ENCODE results near the gene NSUN5.
A peak's percentile ranks its signal among the peaks of the same experiment; 100 is the strongest.

NSUN5 gene

DNA sequence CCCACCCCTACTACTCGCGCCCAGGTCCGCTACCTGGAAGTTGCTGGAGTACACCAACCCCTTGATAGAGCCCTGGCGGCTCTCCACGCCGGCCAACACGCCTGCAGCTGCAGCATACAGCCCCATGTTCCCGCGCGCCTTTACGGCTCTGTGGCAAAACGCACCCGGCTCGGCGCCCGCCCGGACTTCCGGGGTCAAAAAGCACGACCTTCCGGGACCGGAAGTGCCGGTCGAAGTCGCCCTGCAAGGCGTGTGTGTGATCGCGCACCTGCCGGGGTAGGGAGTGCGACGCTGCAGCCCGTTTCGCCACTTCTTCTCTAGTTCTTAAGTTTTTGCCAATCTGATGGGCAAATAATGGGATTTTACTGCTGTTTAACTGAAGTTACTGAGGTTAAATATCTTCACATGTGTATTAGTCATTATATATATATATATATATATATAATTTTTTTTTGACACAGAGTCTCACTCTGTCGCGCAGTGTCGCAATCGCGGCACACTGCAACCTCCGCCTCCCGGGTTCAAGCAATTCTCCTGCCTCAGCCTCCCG lies at the start of gene NSUN5:
Gene NSUN5, minus strand, starts transcription at position 162 of the 550 bp plus-strand sequence. Its CDS starts 36 bp downstream, at position 126.
- TF ChIP-seq, protein P1, sequence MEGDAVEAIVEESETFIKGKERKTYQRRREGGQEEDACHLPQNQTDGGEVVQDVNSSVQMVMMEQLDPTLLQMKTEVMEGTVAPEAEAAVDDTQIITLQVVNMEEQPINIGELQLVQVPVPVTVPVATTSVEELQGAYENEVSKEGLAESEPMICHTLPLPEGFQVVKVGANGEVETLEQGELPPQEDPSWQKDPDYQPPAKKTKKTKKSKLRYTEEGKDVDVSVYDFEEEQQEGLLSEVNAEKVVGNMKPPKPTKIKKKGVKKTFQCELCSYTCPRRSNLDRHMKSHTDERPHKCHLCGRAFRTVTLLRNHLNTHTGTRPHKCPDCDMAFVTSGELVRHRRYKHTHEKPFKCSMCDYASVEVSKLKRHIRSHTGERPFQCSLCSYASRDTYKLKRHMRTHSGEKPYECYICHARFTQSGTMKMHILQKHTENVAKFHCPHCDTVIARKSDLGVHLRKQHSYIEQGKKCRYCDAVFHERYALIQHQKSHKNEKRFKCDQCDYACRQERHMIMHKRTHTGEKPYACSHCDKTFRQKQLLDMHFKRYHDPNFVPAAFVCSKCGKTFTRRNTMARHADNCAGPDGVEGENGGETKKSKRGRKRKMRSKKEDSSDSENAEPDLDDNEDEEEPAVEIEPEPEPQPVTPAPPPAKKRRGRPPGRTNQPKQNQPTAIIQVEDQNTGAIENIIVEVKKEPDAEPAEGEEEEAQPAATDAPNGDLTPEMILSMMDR (conservative IDR thresholded peaks at IDR 0.05): no peak
- H3K27ac ChIP-seq: peak within 1 kb of the TSS; percentile 75

DNA sequence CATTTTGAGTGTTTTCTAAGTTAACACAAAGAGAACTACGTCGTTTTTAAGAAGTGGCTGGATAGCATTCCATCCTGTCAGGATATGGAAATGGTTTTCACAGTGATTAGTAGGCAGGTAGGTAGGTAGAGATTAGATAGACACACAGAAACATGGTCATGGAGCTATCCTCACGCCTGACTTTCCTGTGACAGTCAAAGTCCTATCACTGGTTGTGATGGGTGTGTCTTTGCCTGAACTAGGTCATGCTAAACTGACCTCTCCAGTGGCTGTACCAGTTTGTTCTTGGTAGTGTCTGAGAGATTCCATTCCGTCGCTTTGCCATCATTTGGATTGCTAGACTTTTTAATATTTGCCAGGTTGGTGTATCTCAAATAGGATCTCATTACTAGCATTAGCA lies 47.5 kb upstream of the NSUN5 start:
- peak overlapping the region; percentile 92 for H3K27ac ChIP-seq
- TF ChIP-seq, protein P1 (conservative IDR thresholded peaks at IDR 0.05): no peak

DNA sequence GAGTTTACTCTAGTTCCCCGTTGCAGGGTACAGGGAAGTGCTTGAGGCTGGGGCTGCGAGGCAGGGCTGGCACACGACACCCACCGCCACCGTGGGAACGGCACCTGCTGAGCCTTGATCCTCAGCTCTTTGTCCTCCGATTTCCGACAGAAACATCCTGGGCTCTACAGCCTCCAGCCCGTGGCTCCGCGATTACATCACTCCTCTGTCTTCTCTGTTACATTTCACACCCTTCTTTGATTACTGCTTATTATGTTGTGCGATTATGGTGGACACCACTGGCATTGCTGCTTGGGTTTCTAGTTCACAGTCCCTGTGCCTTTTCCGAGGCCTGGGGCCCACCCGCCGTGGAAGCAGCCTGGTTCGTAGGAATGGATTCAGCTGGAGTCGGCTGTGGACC lies 46.2 kb upstream of the NSUN5 start:
- H3K27ac ChIP-seq: no peak overlapping the region
- TF ChIP-seq, protein P1 (conservative IDR thresholded peaks at IDR 0.05): no peak

DNA sequence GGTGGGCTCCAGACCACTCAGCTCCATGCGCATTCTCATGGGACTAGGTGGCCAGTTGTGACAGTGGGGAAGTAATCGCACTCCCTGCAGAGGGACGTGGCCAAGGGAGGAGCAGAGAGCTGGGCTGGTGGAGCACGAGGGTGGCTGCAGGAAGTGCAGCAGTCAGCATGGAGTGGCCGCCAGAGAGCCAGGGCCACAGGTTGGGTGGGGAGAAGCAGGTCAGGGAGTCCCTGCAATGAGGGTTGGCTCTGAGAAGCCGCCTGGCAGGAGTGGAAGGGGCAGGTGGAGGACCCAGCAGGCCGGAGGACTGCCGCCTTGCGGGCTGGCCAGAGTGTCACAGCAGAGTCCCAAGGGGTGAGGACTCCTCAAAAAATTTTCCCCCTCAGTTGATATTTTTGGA lies 45.6 kb upstream of the NSUN5 start:
- TF ChIP-seq, protein P1 (conservative IDR thresholded peaks at IDR 0.05): no peak

DNA sequence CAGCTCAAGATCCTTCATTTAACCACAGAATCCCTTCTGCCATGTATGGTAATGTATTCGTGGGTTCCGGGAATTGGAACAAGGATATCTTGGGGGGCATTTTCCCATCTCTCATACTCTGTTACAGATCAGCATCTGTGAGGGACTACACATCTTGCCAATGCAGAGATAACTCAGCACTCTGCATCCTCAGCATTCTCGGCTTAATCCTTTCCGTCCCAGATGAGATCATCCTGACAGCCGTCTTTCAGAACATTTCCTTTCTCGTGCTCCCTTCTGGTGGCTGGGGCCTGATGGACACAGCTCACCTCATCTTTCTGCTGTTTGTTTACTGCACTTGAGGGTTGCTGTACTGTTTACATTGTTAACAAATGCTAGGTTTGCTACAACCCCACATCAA lies 44.6 kb upstream of the NSUN5 start:
- TF ChIP-seq, protein P1 (conservative IDR thresholded peaks at IDR 0.05): no peak
- H3K27ac ChIP-seq: no peak overlapping the region

More for the DNA sequence above, 45.6 kb upstream of the NSUN5 start:
- H3K27ac ChIP-seq: no peak overlapping the region

DNA sequence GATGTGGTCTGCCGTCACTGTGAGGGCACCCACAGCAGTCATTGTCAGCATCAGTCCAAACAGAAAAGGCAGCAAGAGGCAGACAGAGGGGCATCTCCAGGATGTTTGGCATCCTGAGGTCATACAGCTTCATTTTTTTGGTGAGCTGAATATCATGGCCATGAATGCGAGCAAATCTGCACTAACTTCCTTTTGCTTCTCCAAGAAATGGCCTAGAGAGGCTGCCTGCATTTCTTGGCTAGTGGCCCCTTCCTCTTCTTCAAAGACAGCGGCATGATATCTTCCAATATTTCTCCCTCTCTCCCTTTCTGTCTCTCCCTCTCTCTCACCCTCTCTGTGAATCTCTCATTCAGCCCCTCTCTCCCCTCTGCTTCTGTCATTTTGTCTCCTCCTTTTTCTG lies 44.2 kb upstream of the NSUN5 start:
- no peak overlapping the region for H3K27ac ChIP-seq
- TF ChIP-seq, protein P1 (conservative IDR thresholded peaks at IDR 0.05): no peak

DNA sequence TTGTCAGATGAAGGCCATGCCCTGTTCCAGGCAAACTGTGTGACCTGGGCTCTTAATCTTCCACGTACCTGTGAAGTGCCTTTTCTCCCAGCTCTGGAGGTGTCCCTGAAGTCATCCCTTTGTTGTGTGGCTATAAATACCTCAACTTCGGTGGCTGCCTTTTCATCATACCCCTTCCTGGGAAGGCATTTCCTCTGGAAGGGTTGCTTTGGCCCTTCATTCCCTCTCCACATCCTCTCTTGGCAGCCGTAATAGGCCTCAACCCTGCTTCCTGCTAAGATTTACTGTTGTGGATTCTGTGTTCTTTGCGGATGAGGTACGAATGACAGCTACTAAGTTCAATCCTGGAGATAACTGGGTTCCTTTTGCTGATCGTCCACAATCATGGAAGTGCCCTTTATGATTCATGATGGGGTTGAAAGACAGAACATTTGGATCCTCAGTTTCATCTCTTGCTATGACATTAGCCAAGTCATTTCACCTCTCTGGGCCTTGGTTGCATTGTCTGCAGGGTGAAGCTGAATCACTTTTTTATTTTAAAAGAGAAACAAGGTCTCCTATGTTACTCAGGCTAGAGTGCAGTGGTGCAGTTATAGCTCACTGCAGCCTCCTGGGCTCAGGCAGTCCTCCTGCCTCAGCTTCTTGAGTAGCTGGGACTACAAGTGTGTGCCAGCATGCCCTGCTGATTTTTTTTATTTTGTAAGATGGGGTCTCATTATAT lies 43.0 kb upstream of the NSUN5 start:
- TF ChIP-seq, protein P1 (conservative IDR thresholded peaks at IDR 0.05): no peak
- H3K27ac ChIP-seq: no peak overlapping the region

All from VCaP (cell line).